Activated T-cell treated with anti-CD3 and anti-CD28 coated beads for 4 hours (primary cell): ENCODE data around the gene CD81.
"Not testable (repeated sequence)": the region's sequence is repeated elsewhere in the genome, so short reads cannot be mapped to it uniquely, and the experiment has no call there.

Experiments used
- DNase-seq: peaks from one replicate; pipeline ENCODE4 v3.0.0-alpha.2; 2020

Gene CD81

GRCh38 chr11:2376751-2377451 is at the start of gene CD81:
CD81 (plus strand) TSS chr11:2377310; CDS start chr11:2377550, 240 bp downstream.
- DNase-seq: peak; percentile 60

- no peak for DNase-seq
Measured at GRCh38 chr11:2328021-2328420, 49.1 kb upstream of the CD81 start.

- no peak for DNase-seq
Measured at GRCh38 chr11:2328656-2329354, 48.3 kb upstream of the CD81 start.

GRCh38 chr11:2329551-2329950 is 47.6 kb upstream of the CD81 start:
- DNase-seq: no peak

GRCh38 chr11:2330696-2331095 is 46.4 kb upstream of the CD81 start:
- no peak for DNase-seq

- DNase-seq: no peak
Measured at GRCh38 chr11:2331404-2331803, 45.7 kb upstream of the CD81 start.

DNA sequence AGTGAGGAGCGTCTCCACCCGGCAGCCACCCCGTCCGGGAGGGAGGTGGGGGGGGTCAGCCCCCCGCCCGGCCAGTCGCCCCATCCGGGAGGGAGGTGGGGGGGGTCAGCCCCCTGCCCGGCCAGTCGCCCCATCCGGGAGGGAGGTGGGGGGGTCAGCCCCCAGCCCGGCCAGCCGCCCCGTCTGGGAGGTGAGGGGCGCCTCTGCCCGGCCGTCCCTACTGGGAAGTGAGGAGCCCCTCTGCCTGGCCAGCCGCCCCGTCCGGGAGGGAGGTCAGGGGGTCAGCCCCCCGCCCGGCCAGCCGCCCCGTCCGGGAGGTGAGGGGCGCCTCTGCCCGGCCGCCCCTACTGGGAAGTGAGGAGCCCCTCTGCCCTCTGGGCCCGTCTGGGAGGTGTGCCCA is 44.5 kb upstream of the CD81 start:
- DNase-seq: not testable (repeated sequence)

- DNase-seq: not testable (repeated sequence)
Measured at GRCh38 chr11:2333486-2334205, 43.5 kb upstream of the CD81 start.

- not testable (repeated sequence) for DNase-seq
Measured at GRCh38 chr11:2335286-2335685, 41.8 kb upstream of the CD81 start.

GRCh38 chr11:2338760-2339159 is 38.4 kb upstream of the CD81 start:
- not testable (repeated sequence) for DNase-seq

DNA sequence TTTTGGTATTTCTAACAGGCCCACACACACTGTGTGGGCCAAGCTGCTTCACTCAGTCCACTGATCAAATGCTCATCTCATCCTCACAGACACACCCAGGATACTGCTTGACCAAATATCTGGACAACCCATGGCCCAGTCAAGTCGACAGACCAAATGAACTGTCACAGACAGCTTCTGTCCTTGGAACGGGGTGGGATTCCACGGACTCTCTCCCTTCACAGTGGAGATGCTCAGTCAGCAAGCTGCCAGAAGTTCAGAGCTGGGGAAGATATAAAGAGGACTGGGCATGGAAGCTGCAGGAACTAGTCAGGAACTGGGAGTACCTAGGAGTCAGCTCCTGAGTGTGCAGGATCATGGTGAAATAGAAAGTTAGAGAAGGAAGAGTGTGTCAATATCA is 34.6 kb upstream of the CD81 start:
- no peak for DNase-seq

GRCh38 chr11:2342981-2343380 is 34.1 kb upstream of the CD81 start:
- no peak for DNase-seq

- DNase-seq: no peak
Measured at GRCh38 chr11:2343502-2343901, 33.6 kb upstream of the CD81 start.

DNA sequence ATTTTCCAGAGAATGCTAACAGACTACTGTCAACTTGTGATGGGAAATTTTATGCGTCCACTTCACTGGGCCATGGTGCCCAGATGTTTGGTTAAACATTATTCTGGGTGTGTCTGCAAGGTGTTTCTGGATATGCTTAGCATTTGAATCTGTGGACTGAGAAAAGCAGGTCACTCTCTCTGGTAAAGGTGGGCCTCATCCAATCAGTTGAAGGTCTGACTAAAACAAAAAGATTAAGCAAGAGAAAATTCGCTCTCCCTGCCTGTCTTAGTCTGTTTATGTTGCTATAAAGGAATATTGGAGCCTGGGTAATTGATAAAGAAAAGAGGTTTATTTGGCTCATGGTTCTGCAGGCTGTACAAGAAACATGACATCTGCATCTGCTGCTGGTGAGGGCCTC is 32.1 kb upstream of the CD81 start:
- DNase-seq: no peak

DNA sequence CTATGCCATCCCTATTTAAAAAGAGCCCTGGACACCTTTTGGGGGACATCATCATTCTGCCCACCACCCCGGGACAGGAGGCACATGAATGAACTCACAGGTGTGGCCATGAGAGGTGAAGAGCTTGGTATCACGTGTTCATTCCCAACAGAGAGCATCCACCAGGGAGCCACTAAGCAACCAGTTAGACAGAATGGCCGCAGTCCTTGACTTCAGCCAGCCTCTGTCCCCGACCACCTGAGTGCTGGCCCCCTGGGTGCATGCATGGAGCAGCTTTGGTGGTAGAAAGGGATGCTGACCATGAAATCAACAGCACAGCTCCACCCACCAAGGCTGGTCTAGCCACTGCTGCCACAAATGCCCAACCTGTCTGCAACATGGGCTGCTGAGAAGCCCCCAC is 31.1 kb upstream of the CD81 start:
- DNase-seq: no peak

DNA sequence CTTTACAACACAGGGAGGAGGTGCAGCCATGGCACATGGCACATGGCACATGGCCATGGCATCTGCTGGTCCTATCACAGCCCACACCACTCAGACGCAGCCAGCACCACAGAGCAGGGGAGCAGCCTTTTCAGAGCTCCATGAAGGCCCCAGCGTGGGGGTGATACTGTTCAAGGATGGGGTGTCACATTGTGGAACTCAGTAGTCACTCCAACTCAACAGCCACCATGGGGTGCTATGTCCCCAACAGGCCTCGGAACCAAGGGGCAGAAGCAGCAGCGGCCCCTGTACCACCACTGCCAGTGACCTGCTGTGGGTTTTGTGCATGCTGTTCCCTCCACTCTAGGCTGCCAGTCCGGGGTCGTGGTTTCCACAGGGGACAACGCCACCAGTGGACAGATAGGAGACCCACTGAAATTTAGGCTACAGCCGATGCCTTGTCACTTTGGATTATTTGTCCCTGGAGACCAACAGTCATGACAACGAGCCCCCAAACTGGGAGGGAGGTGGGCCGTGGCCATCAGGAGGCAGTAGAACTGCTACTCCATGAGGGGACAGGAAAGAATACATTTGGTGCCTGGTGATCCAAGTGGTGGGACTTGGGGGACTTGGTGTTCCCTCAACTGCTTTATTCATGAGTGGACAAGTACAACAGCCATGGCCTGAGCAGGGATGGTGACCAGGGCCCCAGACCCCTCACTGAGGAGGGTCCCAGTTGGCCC is 30.4 kb upstream of the CD81 start:
- DNase-seq: no peak

GRCh38 chr11:2347308-2347830 is 29.7 kb upstream of the CD81 start:
- DNase-seq: no peak

GRCh38 chr11:2348986-2349385 is 28.1 kb upstream of the CD81 start:
- DNase-seq: no peak

DNA sequence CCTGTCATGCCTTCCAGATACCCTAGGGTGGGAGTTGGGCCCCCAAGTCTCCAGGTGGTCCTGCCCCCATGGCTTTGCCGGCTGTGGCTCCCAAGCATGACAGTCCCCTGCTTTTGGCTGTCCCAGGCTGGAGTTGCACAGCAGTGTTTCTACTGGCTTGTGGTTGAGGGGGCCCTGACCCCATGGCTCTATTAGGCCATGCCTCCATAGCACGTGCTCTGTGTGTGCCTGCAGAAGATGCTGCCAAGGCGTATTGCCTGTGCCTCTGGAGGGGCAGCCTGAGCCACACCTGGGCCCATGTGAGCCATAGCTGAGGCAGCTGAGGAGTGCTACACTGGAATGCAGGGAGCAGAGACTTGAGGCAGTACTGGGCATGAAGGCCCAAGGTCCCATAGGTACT is 25.4 kb upstream of the CD81 start:
- DNase-seq: no peak

- DNase-seq: no peak
Measured at GRCh38 chr11:2352420-2352819, 24.7 kb upstream of the CD81 start.

- no peak for DNase-seq
Measured at GRCh38 chr11:2355000-2355644, 22.0 kb upstream of the CD81 start.

- DNase-seq: no peak
Measured at GRCh38 chr11:2357246-2357645, 19.9 kb upstream of the CD81 start.
